Embryonic facial prominence (tissue), 1 donor: ENCODE results near the gene ACOT12.
A peak's percentile ranks its signal among the peaks of the same experiment; 100 is the strongest.
"Not testable (repeated sequence)": the region's sequence is repeated elsewhere in the genome, so short reads cannot be mapped to it uniquely, and the experiment has no call there.

Experiments used
- DNase-seq: peaks from one replicate; pipeline ENCODE4 v3.0.0-alpha.2; 2016; ENCODE audit errors: extremely low spot score

The ACOT12 gene

GRCh38 chr5:81344736-81345135 is 49.2 kb downstream of the ACOT12 start:
- DNase-seq = no peak

GRCh38 chr5:81338213-81338612 is 55.7 kb downstream of the ACOT12 start:
- not testable (repeated sequence) for DNase-seq

- no peak for DNase-seq
These were observed 56.1 kb downstream of the ACOT12 start for GRCh38 chr5:81337803-81338202.

GRCh38 chr5:81336556-81336955 is 57.4 kb downstream of the ACOT12 start:
- no peak for DNase-seq

- no peak for DNase-seq
These were observed 58.0 kb downstream of the ACOT12 start for GRCh38 chr5:81335946-81336345.

GRCh38 chr5:81334304-81335061 is 59.5 kb downstream of the ACOT12 start:
- no peak for DNase-seq

GRCh38 chr5:81326554-81326953 is 67.4 kb downstream of the ACOT12 start:
- no peak for DNase-seq

GRCh38 chr5:81317536-81317935 is 76.4 kb downstream of the ACOT12 start:
- DNase-seq = no peak

- no peak for DNase-seq
These were observed 77.4 kb downstream of the ACOT12 start for GRCh38 chr5:81316571-81316970.

- no peak for DNase-seq
These were observed 78.1 kb downstream of the ACOT12 start for GRCh38 chr5:81315830-81316229.

- no peak for DNase-seq
These were observed 78.6 kb downstream of the ACOT12 start for GRCh38 chr5:81315336-81315735.

GRCh38 chr5:81314581-81314980 is 79.4 kb downstream of the ACOT12 start:
- DNase-seq = no peak

GRCh38 chr5:81313686-81314085 is 80.2 kb downstream of the ACOT12 start:
- no peak for DNase-seq

- DNase-seq = no peak
These were observed 80.7 kb downstream of the ACOT12 start for GRCh38 chr5:81313278-81313677.

GRCh38 chr5:81310402-81311063 is 83.4 kb downstream of the ACOT12 start:
- no peak for DNase-seq

- no peak for DNase-seq
These were observed 85.1 kb downstream of the ACOT12 start for GRCh38 chr5:81308836-81309235.

- DNase-seq = no peak
These were observed 88.1 kb downstream of the ACOT12 start for GRCh38 chr5:81305785-81306184.

- DNase-seq = no peak
These were observed 90.4 kb downstream of the ACOT12 start for GRCh38 chr5:81303563-81303962.

GRCh38 chr5:81302596-81302995 is 91.3 kb downstream of the ACOT12 start:
- no peak for DNase-seq

GRCh38 chr5:81301271-81302015 is 92.5 kb downstream of the ACOT12 start, which contains the start of gene ZCCHC9:
ZCCHC9 (plus strand) TSS chr5:81301587; CDS start chr5:81304758, 3,171 bp downstream.
- DNase-seq = peak; percentile 96

- no peak for DNase-seq
These were observed 93.0 kb downstream of the ACOT12 start for GRCh38 chr5:81300921-81301270.

- no peak for DNase-seq
These were observed 96.4 kb downstream of the ACOT12 start for GRCh38 chr5:81297531-81297930.

- DNase-seq = not testable (repeated sequence)
These were observed 99.9 kb downstream of the ACOT12 start for GRCh38 chr5:81294021-81294420.
